CD1c-positive myeloid dendritic cell (primary cell): ENCODE results near the gene RDH16.
"Not testable (repeated sequence)": the region's sequence is repeated elsewhere in the genome, so short reads cannot be mapped to it uniquely, and the experiment has no call there.

Experiments
- DNase-seq: peaks from one replicate; pipeline ENCODE4 v3.0.0-alpha.2; 2016; ENCODE audit errors: extremely low spot score

RDH16 gene

DNA sequence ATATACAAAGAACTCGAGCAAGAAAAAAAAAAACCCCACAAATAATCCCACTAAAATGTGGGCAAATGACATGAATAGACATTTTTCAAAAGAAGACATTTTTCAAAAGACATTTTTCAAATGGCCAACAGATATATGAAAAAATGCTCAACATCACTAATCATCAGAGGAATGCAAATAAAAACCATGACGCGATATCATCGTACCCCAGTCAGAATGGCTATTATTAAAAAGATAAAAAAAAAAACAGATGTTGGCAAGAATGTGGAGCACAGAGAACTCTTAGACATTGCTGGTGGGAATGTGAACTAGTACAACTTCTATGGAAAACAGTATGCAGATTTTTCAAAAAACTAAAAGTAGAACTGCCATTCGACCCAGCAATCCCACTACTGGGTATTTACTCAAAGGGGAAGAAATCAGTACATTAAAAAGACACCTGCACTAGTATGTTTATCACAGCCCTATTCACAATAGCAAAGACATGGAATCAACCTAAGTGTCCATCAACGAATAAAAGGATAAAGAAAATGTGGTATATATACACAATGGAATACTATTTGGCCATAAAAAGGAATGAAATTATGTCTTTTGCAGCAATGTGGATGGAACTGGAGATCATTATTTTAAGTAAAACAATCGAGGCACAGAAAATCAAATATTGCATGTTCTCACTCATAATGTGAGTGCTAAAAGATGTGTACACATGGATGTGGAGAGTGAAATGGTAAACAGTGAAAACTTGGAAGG lies 32.6 kb upstream of the RDH16 start:
- DNase-seq = no peak

DNA sequence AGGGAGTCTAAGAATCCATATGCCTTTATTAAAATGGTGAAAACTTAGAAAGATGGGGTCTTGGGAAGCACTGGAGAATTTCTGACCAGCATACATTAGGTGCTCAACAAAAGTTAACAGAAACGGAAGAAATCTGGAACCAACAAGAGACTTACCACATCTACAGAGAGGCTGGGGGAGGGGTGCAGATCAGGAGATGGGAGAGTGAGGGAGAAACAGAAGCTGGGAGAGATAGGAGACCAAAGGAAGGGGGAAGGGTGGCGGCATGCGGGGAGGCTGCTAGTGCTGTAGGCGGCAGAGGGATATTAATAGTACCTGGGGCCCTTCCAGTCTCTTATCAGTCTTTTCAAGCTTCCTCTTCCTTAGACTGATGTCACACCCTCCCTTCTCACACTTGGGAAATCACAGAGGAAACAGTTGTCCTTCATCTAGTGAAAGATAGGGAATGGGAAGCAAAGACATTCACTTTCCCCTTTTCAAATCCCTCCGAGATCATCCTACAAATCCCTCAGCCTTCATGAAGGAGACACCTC lies 30.9 kb upstream of the RDH16 start:
- peak; percentile 38 for DNase-seq

DNA sequence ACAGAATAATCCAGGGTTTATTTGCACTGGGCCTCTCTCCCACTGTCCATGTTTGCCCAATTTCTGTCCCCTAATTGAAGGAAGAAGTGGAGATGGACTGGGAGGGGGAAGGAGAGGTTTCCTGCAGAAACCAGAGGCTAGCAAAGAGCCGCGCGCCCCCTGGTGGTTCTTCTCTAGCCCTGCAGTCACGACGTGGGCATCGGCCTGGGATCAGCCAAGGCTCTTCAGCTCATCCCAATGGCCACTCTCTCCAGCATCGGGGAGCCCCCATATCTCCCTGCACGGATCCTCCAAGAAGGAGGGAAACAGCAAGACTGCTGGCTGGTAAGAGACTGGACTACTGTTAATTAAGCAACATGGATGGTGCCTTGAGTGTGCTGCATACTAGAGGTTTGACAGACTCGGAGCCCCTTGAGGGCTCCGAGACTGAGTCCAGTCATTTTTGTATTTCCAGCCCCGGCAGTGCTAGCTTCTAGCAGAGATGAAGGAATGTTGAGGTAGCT lies 30.2 kb upstream of the RDH16 start:
- peak; percentile 86 for DNase-seq

DNA sequence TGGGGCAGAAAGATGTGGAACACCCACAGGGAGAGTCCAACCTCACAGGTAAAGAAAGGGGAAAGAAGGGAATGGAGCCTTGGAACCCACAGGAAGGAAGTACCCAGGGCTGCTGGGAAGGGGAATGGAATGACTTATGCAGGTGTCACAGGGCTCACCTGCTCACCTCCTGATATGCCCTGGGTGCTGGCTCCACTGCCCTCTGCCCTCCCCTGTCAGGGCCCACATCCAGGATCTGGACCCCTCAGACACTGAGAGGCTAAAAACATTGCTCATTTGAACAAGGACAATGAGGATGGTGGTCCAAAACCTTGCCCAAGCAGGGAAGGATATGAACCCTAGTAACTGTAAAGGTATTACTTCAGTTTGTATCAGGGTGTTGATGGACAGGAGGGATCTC lies 29.6 kb upstream of the RDH16 start:
- no peak for DNase-seq

DNA sequence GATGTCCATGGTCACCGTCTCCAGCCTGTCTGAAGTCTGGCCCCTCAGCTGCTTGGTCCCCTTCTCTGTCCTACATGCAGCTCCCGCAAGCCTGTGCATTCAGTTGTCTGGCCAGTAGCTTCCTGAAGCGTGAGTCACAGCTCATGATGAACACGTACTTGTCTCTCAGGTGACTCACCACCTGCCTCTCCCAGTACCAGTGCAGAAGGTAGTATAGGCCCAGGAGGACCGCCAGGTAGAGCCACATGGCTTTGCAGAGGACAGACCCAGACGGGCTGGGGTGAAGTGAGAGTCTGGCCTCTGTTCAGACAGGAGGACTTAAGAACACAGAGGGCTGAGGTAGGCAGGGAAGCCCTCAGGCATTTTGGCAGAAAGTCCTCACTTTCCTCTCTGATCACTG lies 28.3 kb upstream of the RDH16 start:
- DNase-seq = not testable (repeated sequence)

DNA sequence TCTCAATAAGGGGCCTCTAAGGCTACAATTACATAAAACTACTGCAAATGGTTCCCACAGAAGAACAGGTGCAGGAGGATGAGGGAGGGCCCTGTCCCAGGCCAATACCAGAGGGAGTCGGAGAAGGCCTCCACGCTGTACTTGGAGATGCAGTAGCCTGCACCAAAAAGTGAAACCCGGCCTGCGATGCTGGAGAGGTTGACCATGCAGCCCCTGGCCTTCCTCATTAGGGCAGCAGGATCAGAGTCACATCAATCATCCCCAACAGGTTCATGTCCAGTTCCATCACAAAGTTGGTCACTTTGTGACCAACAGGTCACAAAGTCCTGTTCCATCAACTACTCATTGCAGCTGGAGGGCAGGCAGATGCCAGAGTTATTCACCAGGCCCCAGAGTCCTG lies 26.0 kb upstream of the RDH16 start:
- DNase-seq = no peak

DNA sequence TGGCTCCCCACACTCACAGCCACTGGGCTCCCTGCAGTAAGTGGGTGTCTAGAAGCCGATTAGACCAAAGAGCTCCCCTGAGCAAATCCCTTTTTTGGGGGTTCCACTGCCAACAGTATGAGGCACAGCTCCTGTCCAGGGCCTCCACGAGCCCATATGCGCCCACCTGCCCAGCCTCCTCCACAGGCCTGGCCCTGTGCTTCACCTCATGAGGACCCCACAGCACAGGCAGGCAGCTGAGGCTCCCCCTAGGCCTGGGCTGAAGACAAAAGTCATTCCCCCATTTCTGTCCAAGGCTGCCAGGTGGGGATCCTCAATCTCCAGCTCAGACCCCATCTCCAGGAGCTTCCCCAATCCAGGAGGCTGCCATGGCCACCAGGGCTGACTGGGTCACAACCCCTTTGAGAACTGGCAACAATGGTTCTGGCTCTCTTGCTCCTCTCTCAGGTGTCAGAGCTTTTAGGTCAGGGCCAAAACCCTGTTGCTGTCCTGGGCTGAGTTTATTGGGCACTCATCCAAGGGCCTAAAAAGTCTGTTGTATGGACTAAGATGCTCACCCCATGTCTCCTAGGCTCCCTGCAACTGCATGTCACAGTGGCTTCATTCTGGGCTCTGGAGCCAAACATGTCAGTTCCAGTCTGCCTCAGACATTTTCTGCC lies 25.3 kb upstream of the RDH16 start:
- DNase-seq = not testable (repeated sequence)

DNA sequence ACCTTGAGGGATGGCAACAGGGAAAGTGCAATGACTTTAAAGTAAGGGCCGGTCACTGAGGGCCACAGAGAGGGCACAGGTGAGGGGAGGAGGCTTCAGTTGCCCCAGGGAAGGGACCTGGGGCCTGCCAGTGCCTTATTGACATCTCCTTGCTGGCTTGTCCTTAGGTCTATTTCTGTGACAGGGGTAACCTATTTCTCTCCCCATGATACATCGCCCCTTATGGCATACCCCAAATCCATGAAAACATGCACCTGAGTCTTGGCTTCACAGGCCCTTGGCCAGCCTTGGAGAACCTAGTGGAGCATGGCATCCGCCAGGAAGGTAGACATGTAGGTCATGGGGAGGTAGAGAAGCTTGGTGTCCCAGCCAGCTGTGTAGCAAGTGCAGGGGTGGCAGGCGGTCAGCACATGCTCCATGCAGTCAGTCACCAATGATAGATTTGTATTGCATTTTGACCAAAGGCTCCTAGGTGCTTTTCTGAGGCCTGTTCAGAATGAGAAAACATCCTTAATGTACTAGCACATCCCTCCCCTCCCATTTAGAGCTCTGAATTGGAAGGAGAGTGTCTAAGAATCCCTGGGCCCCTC lies 23.6 kb upstream of the RDH16 start:
- no peak for DNase-seq

DNA sequence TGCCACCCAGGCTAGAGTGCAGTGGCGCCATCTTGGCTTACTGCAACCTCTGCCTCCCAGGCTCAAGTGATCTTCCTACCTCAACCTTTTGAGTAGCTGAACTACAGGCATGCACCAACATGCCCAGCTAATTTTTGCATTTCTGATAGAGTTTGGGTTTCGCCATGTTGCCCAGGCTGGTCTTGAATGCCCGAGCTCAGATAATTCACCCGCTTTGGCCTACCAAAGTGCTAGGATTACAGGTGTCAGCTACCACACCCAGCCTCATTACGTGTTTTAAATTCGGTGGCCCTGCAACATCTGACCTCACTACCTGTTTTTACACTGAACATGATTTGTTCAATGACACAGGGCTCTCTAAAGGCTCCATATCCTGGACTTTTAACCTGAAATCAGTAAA lies 22.9 kb upstream of the RDH16 start:
- DNase-seq = no peak

DNA sequence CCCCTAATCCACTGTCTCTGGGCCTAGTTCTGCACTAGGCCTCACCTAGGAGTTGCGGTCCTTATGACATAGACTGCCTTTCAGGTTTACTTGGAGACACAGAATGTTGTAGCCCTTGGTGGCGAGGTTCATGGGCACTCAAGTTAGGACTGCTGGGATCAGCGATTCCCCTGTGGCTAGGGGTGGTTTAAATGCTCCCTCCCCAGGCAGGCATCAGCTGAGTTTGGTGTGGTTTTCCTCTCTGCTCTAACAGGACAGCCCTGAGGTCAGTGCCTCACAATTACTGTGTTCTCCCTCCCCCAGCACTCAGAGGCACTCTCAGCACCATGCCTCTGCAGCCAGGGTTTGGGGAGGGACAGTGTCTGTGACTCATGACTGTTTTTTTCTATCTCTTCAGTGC lies 22.2 kb upstream of the RDH16 start:
- DNase-seq = no peak

DNA sequence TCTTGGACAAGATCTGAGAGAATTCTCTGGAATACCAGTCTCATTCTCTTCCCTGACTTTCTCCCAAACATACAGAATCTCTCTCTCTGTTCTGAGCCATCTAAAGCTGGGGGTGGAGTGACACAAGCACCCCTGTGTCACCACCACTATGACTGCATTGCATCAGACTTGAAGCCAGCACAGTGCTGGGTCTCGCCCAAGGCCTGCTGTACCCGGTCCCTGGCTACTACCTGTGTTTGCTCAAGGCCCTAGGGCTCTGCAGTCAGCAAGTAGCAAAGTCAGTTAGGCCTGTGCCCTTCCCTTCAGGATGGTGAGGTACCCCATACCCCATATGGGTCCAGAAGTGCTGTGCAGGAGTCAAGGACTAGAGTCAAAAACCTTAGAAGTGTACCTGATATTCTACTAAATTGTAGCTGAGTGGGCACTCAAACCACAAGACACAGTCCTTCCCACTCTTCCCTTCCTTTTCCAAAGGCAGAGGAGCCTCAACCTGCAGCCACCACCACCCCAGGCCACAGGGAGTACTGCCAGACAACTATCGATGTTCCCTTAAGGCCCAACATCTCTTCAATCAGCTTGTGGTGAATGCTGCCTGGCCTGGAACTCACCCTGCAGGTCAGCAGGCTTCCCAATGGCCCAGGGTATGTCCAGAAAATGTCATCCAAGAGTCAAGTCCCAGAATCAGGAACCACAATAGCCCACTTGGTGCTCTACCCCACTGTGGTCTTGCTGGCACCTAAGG lies 21.2 kb upstream of the RDH16 start:
- DNase-seq = no peak

DNA sequence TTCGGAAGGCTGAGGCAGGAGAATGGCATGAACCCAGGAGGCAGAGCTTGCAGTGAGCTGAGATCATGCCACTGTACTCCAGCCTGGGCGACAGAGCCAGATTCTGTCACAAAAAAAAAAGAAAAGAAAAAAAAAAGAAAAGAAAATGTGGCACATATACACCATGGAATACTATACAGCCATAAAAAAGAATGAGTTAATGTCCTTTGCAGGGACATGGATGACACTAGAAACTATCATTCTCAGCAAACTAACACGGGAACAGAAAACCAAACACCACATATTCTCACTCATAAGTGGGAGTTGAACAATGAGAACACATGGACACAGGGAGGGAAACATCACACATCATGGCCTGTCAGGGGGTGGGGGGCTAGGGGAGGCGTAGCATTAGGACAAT lies 20.0 kb upstream of the RDH16 start:
- DNase-seq = not testable (repeated sequence)

DNA sequence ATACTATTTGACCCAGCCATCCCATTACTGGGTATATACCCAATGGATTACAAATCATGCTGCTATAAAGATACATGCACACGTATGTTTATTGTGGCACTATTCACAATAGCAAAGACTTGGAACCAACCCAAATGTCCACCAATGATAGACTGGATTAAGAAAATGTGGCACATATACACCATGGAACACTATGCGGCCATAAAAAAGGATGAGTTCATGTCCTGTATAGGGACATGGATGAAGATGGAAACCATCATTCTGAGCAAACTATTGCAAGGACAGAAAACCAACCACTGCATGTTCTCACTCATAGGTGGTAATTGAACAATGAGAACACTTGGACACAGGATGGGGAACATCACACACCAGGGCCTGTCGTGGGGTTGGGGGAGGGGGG lies 16.8 kb upstream of the RDH16 start:
- not testable (repeated sequence) for DNase-seq

DNA sequence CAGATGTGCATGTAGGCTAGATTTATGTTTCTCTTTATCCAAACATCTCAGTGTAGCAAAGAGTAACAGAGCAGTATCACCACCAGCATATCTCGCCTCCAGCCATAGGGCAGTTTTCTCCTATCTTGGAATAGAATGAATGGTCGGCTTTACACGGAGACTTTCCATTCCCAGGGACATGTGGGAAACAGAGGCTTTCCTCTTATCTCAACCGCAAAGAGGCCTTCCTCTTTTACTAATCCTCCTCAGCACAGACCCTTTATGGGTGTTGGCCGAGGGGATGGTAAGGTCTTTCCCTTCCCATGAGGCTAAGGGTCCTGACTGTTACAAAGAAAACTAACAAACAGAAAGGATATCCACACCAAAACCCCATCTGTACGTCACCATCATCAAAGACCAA lies 11.5 kb upstream of the RDH16 start:
- DNase-seq = not testable (repeated sequence)

DNA sequence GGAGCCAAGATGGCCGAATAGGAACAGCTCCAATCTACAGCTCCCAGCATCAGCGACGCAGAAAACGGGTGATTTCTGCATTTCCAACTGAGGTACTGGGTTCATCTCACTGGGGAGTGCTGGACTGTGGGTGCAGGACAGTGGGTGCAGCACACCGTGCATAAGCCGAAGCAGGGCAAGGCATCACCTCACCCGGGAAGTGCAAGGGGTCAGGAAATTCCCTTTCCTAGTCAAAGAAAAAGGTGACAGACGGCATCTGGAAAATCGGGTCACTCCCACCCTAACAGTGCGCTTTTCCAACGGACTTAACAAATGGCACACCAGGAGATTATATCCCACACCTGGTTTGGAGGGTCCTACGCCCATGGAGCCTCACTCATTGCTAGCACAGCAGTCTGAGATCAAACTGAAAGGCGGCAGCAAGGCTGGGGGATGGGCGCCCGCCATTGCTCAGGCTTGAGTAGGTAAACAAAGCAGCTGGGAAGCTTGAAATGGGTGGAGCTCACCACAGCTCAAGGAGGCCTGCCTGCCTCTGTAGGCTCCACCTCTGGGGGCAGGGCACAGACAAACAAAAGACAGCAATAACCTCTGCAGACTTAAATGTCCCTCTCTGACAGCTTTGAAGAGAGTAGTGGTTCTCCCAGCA lies 8.7 kb upstream of the RDH16 start:
- not testable (repeated sequence) for DNase-seq

DNA sequence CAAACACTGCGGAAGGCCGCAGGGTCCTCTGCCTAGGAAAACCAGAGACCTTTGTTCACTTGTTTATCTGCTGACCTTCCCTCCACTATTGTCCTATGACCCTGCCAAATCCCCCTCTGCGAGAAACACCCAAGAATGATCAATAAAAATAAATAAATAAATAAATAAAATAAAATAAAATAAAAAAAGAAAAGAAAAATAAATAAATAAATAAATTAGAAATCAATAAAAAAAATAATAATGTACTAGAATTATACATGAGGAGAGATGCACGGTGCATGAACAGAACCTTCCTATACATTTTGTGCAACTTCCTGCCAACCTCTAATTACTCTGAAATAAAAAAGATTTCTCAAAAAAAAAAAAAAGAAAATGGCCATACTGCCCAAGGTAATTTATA lies 7.7 kb upstream of the RDH16 start:
- not testable (repeated sequence) for DNase-seq

DNA sequence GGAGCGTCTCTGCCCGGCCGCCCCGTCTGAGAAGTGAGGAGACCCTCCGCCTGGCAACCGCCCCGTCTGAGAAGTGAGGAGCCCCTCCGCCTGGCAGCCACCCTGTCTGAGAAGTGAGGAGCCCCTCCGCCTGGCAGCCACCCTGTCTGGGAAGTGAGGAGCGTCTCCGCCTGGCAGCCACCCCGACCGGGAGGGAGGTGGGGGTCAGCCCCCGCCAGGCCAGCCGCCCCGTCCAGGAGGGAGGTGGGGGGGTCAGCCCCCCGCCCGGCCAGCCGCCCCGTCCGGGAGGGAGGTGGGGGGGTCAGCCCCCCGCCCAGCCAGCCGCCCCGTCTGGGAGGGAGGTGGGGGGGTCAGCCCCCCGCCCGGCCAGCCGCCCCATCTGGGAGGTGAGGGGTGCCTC lies 6.1 kb upstream of the RDH16 start:
- not testable (repeated sequence) for DNase-seq

DNA sequence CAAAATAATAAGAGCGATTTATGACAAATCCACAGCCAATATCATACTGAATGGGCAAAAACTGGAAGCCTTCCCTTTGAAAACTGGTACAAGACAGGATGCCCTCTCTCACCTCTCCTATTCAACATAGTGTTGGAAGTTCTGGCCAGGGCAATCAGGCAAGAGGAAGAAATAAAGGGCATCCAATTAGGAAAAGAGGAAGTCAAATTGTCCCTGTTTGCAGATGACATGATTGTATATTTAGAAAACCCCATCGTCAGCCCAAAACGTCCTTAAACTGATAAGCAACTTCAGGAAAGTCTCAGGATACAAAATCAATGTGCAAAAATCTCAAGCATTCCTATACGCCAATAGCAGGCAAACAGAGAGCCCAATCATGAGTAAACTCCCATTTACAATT lies 4.8 kb upstream of the RDH16 start:
- not testable (repeated sequence) for DNase-seq

DNA sequence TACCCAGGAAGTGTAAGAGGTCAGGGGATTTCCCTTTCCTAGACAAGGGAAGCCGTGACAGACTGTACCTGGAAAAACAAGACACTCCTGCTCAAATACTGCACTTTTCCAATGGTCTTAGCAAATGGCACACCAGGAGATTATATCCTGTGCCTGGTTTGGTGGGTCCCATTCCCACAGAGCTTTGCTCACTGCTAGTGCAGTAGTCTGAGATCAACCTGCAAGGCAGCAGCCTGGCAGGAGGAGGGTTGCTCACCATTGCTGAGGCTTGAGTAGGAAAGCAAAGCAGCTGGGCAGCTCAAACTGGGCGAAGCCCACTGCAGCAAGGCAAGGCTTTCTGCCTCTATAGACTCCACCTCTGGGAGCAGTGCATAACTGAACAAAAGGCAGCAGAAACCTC lies 1.0 kb upstream of the RDH16 start:
- DNase-seq = no peak

DNA sequence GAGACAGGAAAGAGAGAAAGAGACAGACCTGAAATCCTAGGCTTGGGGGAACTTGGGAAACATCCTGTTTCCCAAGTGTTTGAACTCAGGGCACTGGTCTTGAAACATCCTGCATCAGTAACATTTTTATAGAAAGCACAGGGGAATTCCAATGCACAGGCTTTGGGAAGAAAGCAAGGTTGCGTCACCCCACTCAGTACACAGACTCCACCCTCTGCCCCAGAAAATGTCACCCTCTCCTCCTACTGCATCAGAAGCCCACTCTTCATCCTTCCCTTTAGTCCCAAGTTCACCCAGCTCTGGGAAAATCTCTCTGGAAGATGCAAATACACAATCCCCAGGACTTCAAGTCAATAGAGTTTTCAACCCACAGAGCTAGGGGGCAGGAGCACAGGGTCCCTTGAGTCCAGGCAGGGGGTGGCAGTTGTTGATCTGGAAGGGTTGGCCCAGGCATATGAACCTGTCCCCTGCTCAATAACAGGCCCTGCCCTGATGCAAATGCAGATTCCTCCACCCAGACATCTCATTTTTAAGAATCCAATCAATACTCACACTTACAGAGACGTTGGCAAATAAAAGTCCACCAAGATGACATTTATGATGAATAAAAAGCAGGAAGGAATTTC lies 1.7 kb downstream of the RDH16 start:
- DNase-seq = no peak

DNA sequence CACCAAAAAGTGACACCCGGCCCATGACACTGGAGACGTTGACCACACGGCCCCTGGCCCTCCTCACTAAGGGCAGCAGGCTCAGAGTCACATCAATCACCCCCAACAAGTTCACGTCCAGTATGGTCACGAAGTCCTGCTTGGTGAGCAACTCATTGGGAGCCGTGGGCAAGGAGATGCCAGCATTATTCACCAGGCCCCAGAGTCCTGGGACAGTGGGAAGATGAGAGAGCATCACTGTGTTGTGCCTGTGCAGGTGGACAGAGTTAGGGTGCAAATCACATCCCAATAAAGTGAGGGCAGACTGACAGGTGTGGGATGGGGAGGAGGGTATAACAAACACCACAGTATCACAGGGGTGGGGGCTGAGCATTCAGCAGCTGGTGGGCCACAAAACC lies 2.5 kb downstream of the RDH16 start:
- no peak for DNase-seq
